Neural progenitor cell (in vitro differentiated cells): ENCODE data around the gene PIGC. TPM values are rescaled to one million over a fixed set of nuclear protein-coding genes. Genes with fewer than 3 reads are reported as not detected.

ENCODE experiments used
- DNase-seq: peaks from one replicate; pipeline ENCODE4 v3.0.0-alpha.2; 2016; ENCODE audit warnings: low spot score
- H2AFZ ChIP-seq: fragments of 200-600 bp; sonication (generic); replicated peaks from 2 replicates; pipeline ENCODE4 v1.6.1; 2016; ENCODE audit warnings: antibody characterized with exemption
- H3F3A ChIP-seq: fragments of 200-600 bp; sonication (generic); 2 replicates; pipeline ENCODE4 v1.6.1; 2016; ENCODE audit warnings: antibody characterized with exemption, low read depth
- H3K27ac ChIP-seq: fragments of 200-600 bp; sonication (generic); 2 replicates; pipeline ENCODE4 v1.5.1; 2016; ENCODE audit warnings: mild to moderate bottlenecking
- H3K27me3 ChIP-seq: fragments of 200-600 bp; sonication (generic); 2 replicates; pipeline ENCODE4 v1.6.1; 2016; ENCODE audit warnings: mild to moderate bottlenecking, moderate library complexity
- H3K36me3 ChIP-seq: fragments of 200-600 bp; sonication (generic); 2 replicates; pipeline ENCODE4 v1.5.1; 2016
- H3K4me1 ChIP-seq: fragments of 200-600 bp; sonication (generic); 2 replicates; pipeline ENCODE4 v1.6.1; 2016; ENCODE audit warnings: mixed run types
- H3K4me2 ChIP-seq: fragments of 200-600 bp; sonication (generic); 2 replicates; pipeline ENCODE4 v1.6.1; 2016
- H3K4me3 ChIP-seq: fragments of 200-600 bp; sonication (generic); 2 replicates; pipeline ENCODE4 v1.5.1; 2016
- H3K79me2 ChIP-seq: fragments of 200-600 bp; sonication (generic); 2 replicates; pipeline ENCODE4 v1.6.1; 2016; ENCODE audit warnings: low read depth
- H3K9ac ChIP-seq: fragments of 200-600 bp; sonication (generic); 2 replicates; pipeline ENCODE4 v1.6.1; 2016
- H3K9me3 ChIP-seq: fragments of 200-600 bp; sonication (generic); 2 replicates; pipeline ENCODE4 v1.5.1; 2016; ENCODE audit warnings: low read depth
- H4K20me1 ChIP-seq: fragments of 200-600 bp; sonication (generic); 2 replicates; pipeline ENCODE4 v1.6.1; 2016; ENCODE audit warnings: low read depth
- H3K27ac Mint-ChIP-seq: 3 replicates; pipeline ENCODE4 v1.8.0; 2021; ENCODE audit warnings: mixed read lengths
- H3K27me3 Mint-ChIP-seq: 2 replicates; pipeline ENCODE4 v1.8.0; 2022; ENCODE audit warnings: low read depth, mild to moderate bottlenecking, inconsistent platforms, moderate library complexity, mixed read lengths; ENCODE audit not compliant: insufficient read depth
- H3K36me3 Mint-ChIP-seq: 3 replicates; pipeline ENCODE4 v1.8.0; 2021; ENCODE audit warnings: mixed read lengths
- H3K4me1 Mint-ChIP-seq: 3 replicates; pipeline ENCODE4 v1.8.0; 2021; ENCODE audit warnings: mixed read lengths
- H3K4me3 Mint-ChIP-seq: 3 replicates; pipeline ENCODE4 v1.8.0; 2021; ENCODE audit warnings: mild to moderate bottlenecking, moderate library complexity, mixed read lengths
- H3K9me3 Mint-ChIP-seq: 3 replicates; pipeline ENCODE4 v1.8.0; 2020; ENCODE audit warnings: mixed read lengths
- EZH2 ChIP-seq: fragments of 200-600 bp; sonication (generic); IDR thresholded peaks from 2 replicates; pipeline ENCODE4 v1.6.1; 2017; ENCODE audit warnings: antibody characterized with exemption, mild to moderate bottlenecking, moderate library complexity
- EZH2phosphoT487 ChIP-seq: fragments of 200-600 bp; sonication (generic); IDR thresholded peaks from 2 replicates; pipeline ENCODE4 v1.6.1; 2017; ENCODE audit warnings: antibody characterized with exemption
- total RNA-seq: library from RNA; depleted of rRNA; stranded (reverse); fragments of >200 nt; gene quantifications from 2 replicates; pipeline ENCODE4 v1.2.3, GENCODE V29; 2015; ENCODE audit warnings: low replicate concordance
- TF ChIP-seq, protein P1 (sequence below): fragments of 200-600 bp; sonication (generic); IDR thresholded peaks from 2 replicates; pipeline ENCODE4 v1.5.1; 2017; ENCODE audit warnings: antibody characterized with exemption, mild to moderate bottlenecking

The PIGC gene
- total RNA-seq, 1 donor from 2014 or later, result 39.4 TPM

DNA sequence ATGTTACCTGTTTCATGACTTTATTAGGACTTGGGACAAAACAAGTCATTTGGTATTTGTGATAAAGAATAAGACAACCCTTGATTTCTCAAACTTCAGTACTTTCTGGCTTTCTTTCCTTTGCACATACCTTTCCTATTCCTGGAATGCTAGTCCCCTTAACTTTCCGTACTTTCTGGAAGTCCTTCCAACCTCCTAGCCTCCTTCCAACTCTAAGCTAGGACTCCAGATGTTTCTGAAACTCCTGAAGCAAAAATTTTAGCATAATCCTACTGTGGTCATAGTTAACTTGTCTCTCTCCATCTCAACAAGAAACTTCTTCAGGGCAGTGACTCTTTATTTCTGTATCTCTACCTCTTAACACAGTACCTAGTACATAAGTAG lies 43.2 kb downstream of the PIGC start:
- Histone ChIP-seq H3K27me3 (no peaks in the 10 kb centered on the region), H3K9ac (no peak overlapping the region)
- H3K9me3 Mint-ChIP-seq, result no peaks in the 10 kb centered on the region

DNA sequence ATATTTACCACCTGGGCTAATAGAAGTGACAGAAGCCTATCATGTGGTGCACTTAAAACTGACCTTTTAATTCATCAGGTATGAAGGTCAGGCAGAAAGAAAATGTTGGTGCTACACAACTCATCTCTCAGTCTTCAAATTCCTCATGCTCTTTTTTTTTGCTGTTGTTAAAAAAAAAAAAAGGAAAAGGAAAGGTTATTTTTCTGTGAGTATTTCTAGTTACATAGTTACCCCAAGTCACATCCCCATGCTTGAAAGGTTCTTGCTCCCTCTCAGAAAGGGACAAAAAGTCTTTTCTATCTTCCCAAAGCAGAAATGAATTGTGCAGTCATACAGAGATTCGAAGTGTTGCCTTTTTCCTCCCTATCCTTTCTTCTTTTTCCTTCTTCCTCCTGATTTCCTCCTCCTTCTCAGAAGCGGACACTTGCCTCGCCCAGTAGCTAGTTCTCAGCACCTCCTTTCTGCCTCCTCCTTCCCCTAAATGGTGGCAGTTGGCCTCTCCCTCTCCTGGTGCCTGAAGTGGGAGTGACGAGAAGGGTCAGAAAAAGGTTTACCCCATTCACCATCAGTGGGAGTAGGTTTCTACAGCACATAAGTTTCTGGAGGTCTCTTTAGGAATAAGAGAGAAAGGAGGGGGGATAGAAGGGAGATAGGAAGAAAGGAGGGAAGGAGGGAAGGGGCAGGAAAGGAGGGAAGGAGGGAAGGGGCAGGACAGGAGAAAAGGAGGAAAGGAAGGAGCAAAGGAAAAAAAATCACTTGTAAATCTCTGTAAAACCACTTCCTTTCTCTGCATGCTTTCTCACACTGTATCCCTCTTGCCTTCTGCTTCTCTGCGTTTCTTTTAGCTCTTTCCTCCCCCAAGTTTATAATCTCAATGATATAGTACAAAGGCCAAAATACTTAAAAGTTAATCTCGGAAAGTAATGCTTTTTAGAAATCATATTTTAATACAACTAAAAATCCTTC lies 43.8 kb downstream of the PIGC start:
- no peak overlapping the region for H3K4me3 Mint-ChIP-seq

More for the DNA sequence above, 43.2 kb downstream of the PIGC start:
- Mint-ChIP-seq H3K36me3 (no peaks in the 10 kb centered on the region), H3K4me3 (no peak overlapping the region), H3K4me1 (peaks cover 5% of the 10 kb centered on the region), H3K27ac (no peak overlapping the region), H3K27me3 (no peaks in the 10 kb centered on the region)
- no peak overlapping the region for H3K27ac ChIP-seq
- no peaks in the 10 kb centered on the region for H4K20me1 ChIP-seq
- H3K36me3 ChIP-seq, result no peaks in the 10 kb centered on the region
- TF ChIP-seq, protein P1, sequence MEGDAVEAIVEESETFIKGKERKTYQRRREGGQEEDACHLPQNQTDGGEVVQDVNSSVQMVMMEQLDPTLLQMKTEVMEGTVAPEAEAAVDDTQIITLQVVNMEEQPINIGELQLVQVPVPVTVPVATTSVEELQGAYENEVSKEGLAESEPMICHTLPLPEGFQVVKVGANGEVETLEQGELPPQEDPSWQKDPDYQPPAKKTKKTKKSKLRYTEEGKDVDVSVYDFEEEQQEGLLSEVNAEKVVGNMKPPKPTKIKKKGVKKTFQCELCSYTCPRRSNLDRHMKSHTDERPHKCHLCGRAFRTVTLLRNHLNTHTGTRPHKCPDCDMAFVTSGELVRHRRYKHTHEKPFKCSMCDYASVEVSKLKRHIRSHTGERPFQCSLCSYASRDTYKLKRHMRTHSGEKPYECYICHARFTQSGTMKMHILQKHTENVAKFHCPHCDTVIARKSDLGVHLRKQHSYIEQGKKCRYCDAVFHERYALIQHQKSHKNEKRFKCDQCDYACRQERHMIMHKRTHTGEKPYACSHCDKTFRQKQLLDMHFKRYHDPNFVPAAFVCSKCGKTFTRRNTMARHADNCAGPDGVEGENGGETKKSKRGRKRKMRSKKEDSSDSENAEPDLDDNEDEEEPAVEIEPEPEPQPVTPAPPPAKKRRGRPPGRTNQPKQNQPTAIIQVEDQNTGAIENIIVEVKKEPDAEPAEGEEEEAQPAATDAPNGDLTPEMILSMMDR, result no peak
- no peak for TF ChIP-seq EZH2phosphoT487
- no peak for TF ChIP-seq EZH2
- DNase-seq, result no peak
- H3F3A ChIP-seq, result no peaks in the 10 kb centered on the region
- no peak overlapping the region for H3K4me2 ChIP-seq
- H3K4me3 ChIP-seq, result no peak overlapping the region
- H3K9me3 ChIP-seq, result no peaks in the 10 kb centered on the region
- H3K4me1 ChIP-seq, result no peaks in the 10 kb centered on the region
- H3K79me2 ChIP-seq, result no peaks in the 10 kb centered on the region
- H2AFZ ChIP-seq, result no peak overlapping the region

DNA sequence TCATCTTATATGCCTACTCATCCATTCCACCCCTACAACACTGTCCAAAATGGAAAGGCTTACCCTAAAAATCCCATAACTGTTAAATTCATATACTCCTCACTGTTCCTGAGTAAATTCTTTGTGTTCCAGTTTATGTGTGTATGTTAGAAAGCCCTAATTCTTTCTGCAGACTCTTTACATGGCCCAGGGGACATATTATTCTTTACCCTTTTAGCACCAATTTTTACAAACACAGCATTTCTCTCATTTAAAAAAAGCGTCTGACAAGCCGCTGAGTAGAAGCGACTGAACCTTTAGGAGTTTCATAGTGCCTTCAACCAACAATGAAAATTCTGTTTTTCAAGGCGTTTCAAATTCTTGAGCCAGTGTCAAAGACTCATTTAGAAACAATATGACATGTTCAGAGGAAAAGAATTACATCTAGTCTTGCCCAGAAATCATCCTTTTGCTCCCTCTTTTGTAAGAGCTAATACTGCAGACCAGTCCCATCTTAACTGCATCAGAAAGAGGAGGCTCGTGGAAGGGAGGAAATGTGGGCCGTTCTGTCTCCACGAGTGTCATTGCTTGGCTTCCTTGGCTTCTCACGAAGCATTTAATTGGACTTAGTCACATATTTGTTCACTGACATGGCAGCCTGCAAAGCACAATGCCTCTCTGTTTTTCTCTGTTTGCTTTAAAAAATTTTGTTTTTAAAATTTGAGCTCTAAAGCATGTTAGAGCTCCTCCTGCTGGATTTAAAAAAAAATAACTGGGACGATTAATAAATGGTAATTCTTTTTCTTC lies 44.7 kb downstream of the PIGC start:
- Histone ChIP-seq H3K9me3 (no peaks in the 10 kb centered on the region), H3K4me2 (no peak overlapping the region), H2AFZ (peak overlapping the region; percentile 88), H3K79me2 (no peaks in the 10 kb centered on the region), H3F3A (no peaks in the 10 kb centered on the region), H3K27ac (no peak overlapping the region), H3K4me3 (no peak overlapping the region), H3K36me3 (no peaks in the 10 kb centered on the region), H3K4me1 (peaks cover 3% of the 10 kb centered on the region), H3K27me3 (no peaks in the 10 kb centered on the region), H3K9ac (no peak overlapping the region), H4K20me1 (no peaks in the 10 kb centered on the region)
- Mint-ChIP-seq H3K27me3 (no peaks in the 10 kb centered on the region), H3K36me3 (no peaks in the 10 kb centered on the region), H3K4me3 (no peak overlapping the region), H3K27ac (no peak overlapping the region), H3K9me3 (no peaks in the 10 kb centered on the region), H3K4me1 (peaks cover 8% of the 10 kb centered on the region)
- DNase-seq, result peak; percentile 5
- TF ChIP-seq EZH2, result no peak
- TF ChIP-seq EZH2phosphoT487, result no peak
- TF ChIP-seq, protein P1, result peak; percentile 72

More for the DNA sequence above, 43.8 kb downstream of the PIGC start:
- H3K4me3 ChIP-seq, result no peak overlapping the region
- no peaks in the 10 kb centered on the region for H4K20me1 ChIP-seq
- H3K4me1 ChIP-seq, result no peaks in the 10 kb centered on the region
- H3K9ac ChIP-seq, result no peak overlapping the region
- DNase-seq, result no peak
- Mint-ChIP-seq H3K27me3 (no peaks in the 10 kb centered on the region), H3K4me1 (peaks cover 5% of the 10 kb centered on the region), H3K27ac (no peak overlapping the region), H3K9me3 (no peaks in the 10 kb centered on the region), H3K36me3 (no peaks in the 10 kb centered on the region)
- no peaks in the 10 kb centered on the region for H3K79me2 ChIP-seq
- no peak overlapping the region for H3K4me2 ChIP-seq
- no peaks in the 10 kb centered on the region for H3K36me3 ChIP-seq
- no peak for TF ChIP-seq EZH2
- TF ChIP-seq, protein P1, result no peak
- TF ChIP-seq EZH2phosphoT487, result no peak
- H3F3A ChIP-seq, result no peaks in the 10 kb centered on the region
- peak overlapping the region; percentile 47 for H2AFZ ChIP-seq
- H3K27me3 ChIP-seq, result no peaks in the 10 kb centered on the region
- no peak overlapping the region for H3K27ac ChIP-seq
- H3K9me3 ChIP-seq, result no peaks in the 10 kb centered on the region
